ENCODE results near the gene TGFBI. TPM values are rescaled to one million over a fixed set of nuclear protein-coding genes. Genes with fewer than 3 reads are reported as not detected.

The TGFBI gene
- total RNA-seq, result 10 to 100 TPM; 28.2 to 65.3 TPM

GRCh38 chr5:136028782-136029742, at the start of gene TGFBI:
TSS of gene TGFBI (plus strand) at chr5:136028988. CDS start at chr5:136029056, 68 bp downstream.

Small RNA genes within 50 kb of the gene (small RNA-seq; reads per million reads assigned to genes)
- 9.0 to 10.8 reads per million in 2 donors for gene VTRNA2-1

Other genes starting within 250 kb of the TGFBI start
- under 1 TPM; 0.67 to 0.69 TPM for gene SLC25A48, start 194.3 kb upstream of the TGFBI start, total RNA-seq
- not detected for gene IL9, start 133.1 kb upstream of the TGFBI start, total RNA-seq
- gene LECT2, start 74.0 kb upstream of the TGFBI start, total RNA-seq, result not detected
- 10 to 100 TPM; 34.1 to 44.6 TPM for gene SMAD5, start 103.9 kb downstream of the TGFBI start, total RNA-seq
- not detected for gene SMIM32, start 164.2 kb downstream of the TGFBI start, total RNA-seq